PC-3 (cell line): ENCODE measurements around the gene GGCX.

ENCODE experiments used
- CTCF ChIP-seq: fragments of 300-600 bp; sonication (generic); conservative IDR thresholded peaks from 2 replicates; pipeline ENCODE4 v1.5.1; 2017; ENCODE audit warnings: antibody characterized with exemption, low read depth, mild to moderate bottlenecking, low read length
- EZH2 ChIP-seq: fragments of 300-600 bp; sonication (generic); IDR thresholded peaks from one replicate; pipeline ENCODE4 v1.6.1; 2017; ENCODE audit warnings: antibody characterized with exemption, mild to moderate bottlenecking, low read length; ENCODE audit not compliant: unreplicated experiment

- TF ChIP-seq CTCF (no peak), EZH2 (no peak)
These were observed 447 bp downstream of the GGCX start for GRCh38 chr2:85560812-85561279.
